ENCODE measurements around the gene FAM168A. TPM values are rescaled to one million over a fixed set of nuclear protein-coding genes. Genes with fewer than 3 reads are reported as not detected.

FAM168A gene
- total RNA-seq, 1 experiment from 2014 or later, result 21.1 TPM

DNA sequence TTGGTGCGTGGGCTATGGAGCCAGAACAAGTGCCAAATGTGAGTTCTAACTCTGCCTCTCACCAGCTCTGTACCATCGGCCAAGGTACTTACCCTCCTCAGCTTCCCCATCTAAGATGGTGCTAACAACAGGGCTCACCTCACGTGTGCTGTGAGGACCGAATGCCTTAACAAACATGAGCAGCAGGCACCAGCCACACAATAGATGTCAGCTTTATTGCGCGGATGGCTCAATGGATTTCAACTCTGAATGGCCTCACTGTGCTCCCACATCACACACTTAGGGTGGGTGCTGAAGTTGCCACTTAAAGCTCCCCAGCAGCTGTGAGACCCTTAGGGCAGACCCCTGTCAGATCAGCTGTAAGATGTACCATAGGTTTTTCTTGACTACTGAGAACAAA is 197.6 kb downstream of the FAM168A start:
- Histone ChIP-seq H3K56ac (ENCODE audit: insufficient read length, low read depth, low read length) (no peak overlapping the region), H3T11ph (ENCODE audit: low read length) (no peak overlapping the region), H3K4me1 (ENCODE audit: insufficient read depth, low read length) (no peaks in the 10 kb centered on the region), H2AK5ac (ENCODE audit: insufficient read length, low read length) (no peak overlapping the region), H3K23me2 (ENCODE audit: insufficient read length, low read depth, low read length, poor library complexity, severe bottlenecking) (no peaks in the 10 kb centered on the region), H3K27me3 (ENCODE audit: insufficient read depth, low read length) (no peaks in the 10 kb centered on the region), H3K4ac (ENCODE audit: low read depth, low read length) (no peak overlapping the region), H2BK20ac (ENCODE audit: low read depth, low read length, poor library complexity, severe bottlenecking) (no peak overlapping the region), H3K14ac (ENCODE audit: insufficient read depth, low read length) (no peak overlapping the region), H3K23ac (ENCODE audit: insufficient read length, low read depth, low read length) (no peak overlapping the region), H3K18ac (ENCODE audit: insufficient read length, low read depth, low read length) (no peak overlapping the region), H4K8ac (replicated peaks; ENCODE audit: insufficient read length, low read depth, low read length) (no peak overlapping the region), H3K27ac (ENCODE audit: insufficient read length, low read depth, low read length) (no peak overlapping the region), H2BK12ac (ENCODE audit: insufficient read length, low read depth, low read length) (no peak overlapping the region), H4K91ac (ENCODE audit: insufficient read length, low read depth, low read length) (no peak overlapping the region), H3K9ac (ENCODE audit: extremely low read depth, insufficient read length, low read length) (no peak overlapping the region), H3K9me3 (ENCODE audit: control insufficient read depth, low read depth, low read length) (no peaks in the 10 kb centered on the region), H2AFZ (ENCODE audit: low read length) (no peak overlapping the region), H3K79me1 (ENCODE audit: insufficient read depth, low read depth, low read length, poor library complexity, severe bottlenecking) (no peaks in the 10 kb centered on the region), H3K79me2 (ENCODE audit: insufficient read depth, low read length) (no peaks in the 10 kb centered on the region), H2BK15ac (ENCODE audit: low read depth, low read length) (no peak overlapping the region), H4K20me1 (ENCODE audit: control insufficient read depth, insufficient read depth, insufficient read length) (no peaks in the 10 kb centered on the region), H3K4me2 (ENCODE audit: insufficient read depth, insufficient read length, low read length) (no peak overlapping the region), H4K5ac (ENCODE audit: insufficient read length, low read depth, low read length) (no peak overlapping the region), H2BK5ac (ENCODE audit: insufficient read length, low read length) (no peak overlapping the region), H2BK120ac (ENCODE audit: low read depth, low read length, poor library complexity, severe bottlenecking) (no peak overlapping the region)
- DNase-seq, result no peak
- no peaks in the 10 kb centered on the region for H3K9me3 Mint-ChIP-seq
- H3K4me3 Mint-ChIP-seq, result no peak overlapping the region
- peaks cover 17 to 26% of the 10 kb centered on the region in 2 experiments for H3K4me1 Mint-ChIP-seq
- TF ChIP-seq, protein P1, sequence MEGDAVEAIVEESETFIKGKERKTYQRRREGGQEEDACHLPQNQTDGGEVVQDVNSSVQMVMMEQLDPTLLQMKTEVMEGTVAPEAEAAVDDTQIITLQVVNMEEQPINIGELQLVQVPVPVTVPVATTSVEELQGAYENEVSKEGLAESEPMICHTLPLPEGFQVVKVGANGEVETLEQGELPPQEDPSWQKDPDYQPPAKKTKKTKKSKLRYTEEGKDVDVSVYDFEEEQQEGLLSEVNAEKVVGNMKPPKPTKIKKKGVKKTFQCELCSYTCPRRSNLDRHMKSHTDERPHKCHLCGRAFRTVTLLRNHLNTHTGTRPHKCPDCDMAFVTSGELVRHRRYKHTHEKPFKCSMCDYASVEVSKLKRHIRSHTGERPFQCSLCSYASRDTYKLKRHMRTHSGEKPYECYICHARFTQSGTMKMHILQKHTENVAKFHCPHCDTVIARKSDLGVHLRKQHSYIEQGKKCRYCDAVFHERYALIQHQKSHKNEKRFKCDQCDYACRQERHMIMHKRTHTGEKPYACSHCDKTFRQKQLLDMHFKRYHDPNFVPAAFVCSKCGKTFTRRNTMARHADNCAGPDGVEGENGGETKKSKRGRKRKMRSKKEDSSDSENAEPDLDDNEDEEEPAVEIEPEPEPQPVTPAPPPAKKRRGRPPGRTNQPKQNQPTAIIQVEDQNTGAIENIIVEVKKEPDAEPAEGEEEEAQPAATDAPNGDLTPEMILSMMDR (conservative IDR thresholded peaks at IDR 0.05), result no peak
- WGBS (ENCODE audit: extremely low coverage, insufficient read length, low lambda C conversion rate), result no CpG with 5 or more reads among the region's 6 CpGs
- peaks cover 2% of the 10 kb centered on the region for H3K27me3 Mint-ChIP-seq (ENCODE audit: low read depth)
- H3K27ac Mint-ChIP-seq, result no peak overlapping the region
- H3K36me3 Mint-ChIP-seq (ENCODE audit: insufficient read depth in 1 of 3, low read depth in 3 of 3), result peaks cover 0 to 8% (median 0%) of the 10 kb centered on the region in 3 experiments; a peak in 2 of 7 replicates
